Hematopoietic multipotent progenitor cell treated with erythropoietin and hydrocortisone succinate and interleukin-3 and kit ligand, for 6 days (in vitro differentiated cells): ENCODE data around the gene C1orf174.

Experiments used
- DNase-seq: peaks from one replicate; pipeline ENCODE4 v3.0.0-alpha.2; 2015

Gene C1orf174

GRCh38 chr1:3900150-3900968 is at the start of gene C1orf174:
C1orf174 (minus strand) TSS chr1:3900272; CDS start chr1:3900186, 86 bp downstream.
- DNase-seq: peak; percentile 99

GRCh38 chr1:3948344-3948743 is 48.3 kb upstream of the C1orf174 start:
- no peak for DNase-seq

- DNase-seq: no peak
Observed at GRCh38 chr1:3945916-3946840, 46.1 kb upstream of the C1orf174 start.

- DNase-seq: no peak
Observed at GRCh38 chr1:3945222-3945621, 45.1 kb upstream of the C1orf174 start.

- DNase-seq: no peak
Observed at GRCh38 chr1:3944578-3945125, 44.6 kb upstream of the C1orf174 start.

GRCh38 chr1:3943806-3944577 is 43.9 kb upstream of the C1orf174 start:
- no peak for DNase-seq

- no peak for DNase-seq
Observed at GRCh38 chr1:3943123-3943431, 43.0 kb upstream of the C1orf174 start.

GRCh38 chr1:3942416-3943122 is 42.5 kb upstream of the C1orf174 start:
- no peak for DNase-seq

- no peak for DNase-seq
Observed at GRCh38 chr1:3940754-3941345, 40.8 kb upstream of the C1orf174 start.

- no peak for DNase-seq
Observed at GRCh38 chr1:3940081-3940753, 40.1 kb upstream of the C1orf174 start.

GRCh38 chr1:3939242-3940080 is 39.4 kb upstream of the C1orf174 start:
- DNase-seq: no peak

- no peak for DNase-seq
Observed at GRCh38 chr1:3932156-3932919, 32.3 kb upstream of the C1orf174 start.

- no peak for DNase-seq
Observed at GRCh38 chr1:3931007-3931912, 31.2 kb upstream of the C1orf174 start.

- DNase-seq: no peak
Observed at GRCh38 chr1:3930301-3931006, 30.4 kb upstream of the C1orf174 start.

- DNase-seq: no peak
Observed at GRCh38 chr1:3929126-3929525, 29.1 kb upstream of the C1orf174 start.

- no peak for DNase-seq
Observed at GRCh38 chr1:3928586-3928985, 28.5 kb upstream of the C1orf174 start.

- no peak for DNase-seq
Observed at GRCh38 chr1:3926956-3927355, 26.9 kb upstream of the C1orf174 start.

GRCh38 chr1:3925762-3926161 is 25.7 kb upstream of the C1orf174 start:
- no peak for DNase-seq
